ENCODE results near the gene ZBTB11.
"Not testable (repeated sequence)": the region's sequence is repeated elsewhere in the genome, so short reads cannot be mapped to it uniquely, and the experiment has no call there.

The ZBTB11 gene

GRCh38 chr3:101689286-101689685 lies 12.4 kb upstream of the ZBTB11 start:
- H3K4me3 ChIP-seq (ENCODE audit: low read depth in 1 of 5, low read length in 5 of 5), result no peak overlapping the region
- H3K9me3 ChIP-seq (ENCODE audit: control insufficient read depth in 5 of 5, low read length in 5 of 5), result no peaks in the 10 kb centered on the region
- H3K27me3 ChIP-seq (ENCODE audit: control insufficient read depth in 5 of 5, insufficient read depth in 4 of 5, low read length in 5 of 5), result no peaks in the 10 kb centered on the region
- peaks cover 5 to 28% (median 22%) of the 10 kb centered on the region in 5 donors for H3K4me1 ChIP-seq (ENCODE audit: control insufficient read depth in 5 of 5, insufficient read depth in 5 of 5, low read length in 5 of 5)
- H3K27ac ChIP-seq (ENCODE audit: low read depth, low read length), result no peak overlapping the region
- no peak overlapping the region for H3K9ac ChIP-seq (ENCODE audit: low read length in 5 of 5)
- H3K36me3 ChIP-seq (ENCODE audit: control insufficient read depth in 5 of 5, insufficient read depth in 5 of 5, low read length in 5 of 5), result peaks cover 0 to 12% (median 5%) of the 10 kb centered on the region in 5 donors

- Histone ChIP-seq H3K9me3 (ENCODE audit: control insufficient read depth in 5 of 5, low read length in 5 of 5) (no peaks in the 10 kb centered on the region), H3K4me3 (ENCODE audit: low read depth in 1 of 5, low read length in 5 of 5) (peak overlapping the region; percentile 87 to 100 (median 98))
Observed at GRCh38 chr3:101687142-101687931, 10.4 kb upstream of the ZBTB11 start.

GRCh38 chr3:101685870-101686307 lies 9.0 kb upstream of the ZBTB11 start:
- Histone ChIP-seq H3K27ac (ENCODE audit: low read depth, low read length) (peak overlapping the region; percentile 90), H3K4me1 (ENCODE audit: control insufficient read depth in 5 of 5, insufficient read depth in 5 of 5, low read length in 5 of 5) (peaks cover 5 to 35% (median 31%) of the 10 kb centered on the region in 5 donors), H3K9me3 (ENCODE audit: control insufficient read depth in 5 of 5, low read length in 5 of 5) (no peaks in the 10 kb centered on the region), H3K9ac (ENCODE audit: low read length in 5 of 5) (peak overlapping the region; percentile 88 to 100 (median 98)), H3K36me3 (ENCODE audit: control insufficient read depth in 5 of 5, insufficient read depth in 5 of 5, low read length in 5 of 5) (peaks cover 22 to 43% (median 27%) of the 10 kb centered on the region in 5 donors), H3K27me3 (ENCODE audit: control insufficient read depth in 5 of 5, insufficient read depth in 4 of 5, low read length in 5 of 5) (no peaks in the 10 kb centered on the region), H3K4me3 (ENCODE audit: low read depth in 1 of 5, low read length in 5 of 5) (peak overlapping the region; percentile 87 to 100 (median 98))

More at GRCh38 chr3:101687142-101687931, 10.4 kb upstream of the ZBTB11 start:
- Histone ChIP-seq H3K27me3 (ENCODE audit: control insufficient read depth in 5 of 5, insufficient read depth in 4 of 5, low read length in 5 of 5) (no peaks in the 10 kb centered on the region), H3K4me1 (ENCODE audit: control insufficient read depth in 5 of 5, insufficient read depth in 5 of 5, low read length in 5 of 5) (peaks cover 5 to 35% (median 31%) of the 10 kb centered on the region in 5 donors), H3K9ac (ENCODE audit: low read length in 5 of 5) (peak overlapping the region; percentile 42 to 98 (median 62)), H3K27ac (ENCODE audit: low read depth, low read length) (peak overlapping the region; percentile 85), H3K36me3 (ENCODE audit: control insufficient read depth in 5 of 5, insufficient read depth in 5 of 5, low read length in 5 of 5) (peaks cover 10 to 28% (median 16%) of the 10 kb centered on the region in 5 donors)

DNA sequence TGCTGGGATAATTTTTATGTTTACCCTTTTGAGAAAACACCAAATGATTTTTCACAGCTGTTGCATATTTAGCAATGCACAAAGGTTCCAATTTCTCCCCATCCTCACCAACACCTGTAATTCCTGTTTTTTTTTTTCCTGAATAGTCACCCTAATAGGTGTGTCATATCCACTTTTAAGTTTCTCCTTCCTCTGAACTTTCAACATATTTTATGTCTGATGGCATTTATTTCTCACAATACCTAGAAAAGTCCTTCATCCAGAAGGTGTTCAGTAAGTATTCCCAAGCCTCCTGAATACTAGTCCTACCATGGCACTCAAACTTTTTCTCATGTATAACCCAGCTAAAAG lies 8.1 kb upstream of the ZBTB11 start:
- Histone ChIP-seq H3K36me3 (ENCODE audit: control insufficient read depth in 5 of 5, insufficient read depth in 5 of 5, low read length in 5 of 5) (peaks cover 28 to 51% (median 35%) of the 10 kb centered on the region in 5 donors), H3K4me3 (ENCODE audit: low read depth in 1 of 5, low read length in 5 of 5) (peak overlapping the region; percentile 87 to 100 (median 98)), H3K27ac (ENCODE audit: low read depth, low read length) (peak overlapping the region; percentile 90), H3K9me3 (ENCODE audit: control insufficient read depth in 5 of 5, low read length in 5 of 5) (no peaks in the 10 kb centered on the region), H3K27me3 (ENCODE audit: control insufficient read depth in 5 of 5, insufficient read depth in 4 of 5, low read length in 5 of 5) (no peaks in the 10 kb centered on the region), H3K9ac (ENCODE audit: low read length in 5 of 5) (peak overlapping the region; percentile 88 to 100 (median 98)), H3K4me1 (ENCODE audit: control insufficient read depth in 5 of 5, insufficient read depth in 5 of 5, low read length in 5 of 5) (peaks cover 5 to 35% (median 31%) of the 10 kb centered on the region in 5 donors)

GRCh38 chr3:101680466-101680865 lies 3.5 kb upstream of the ZBTB11 start:
- H3K36me3 ChIP-seq (ENCODE audit: control insufficient read depth in 5 of 5, insufficient read depth in 5 of 5, low read length in 5 of 5), result peaks cover 28 to 53% (median 37%) of the 10 kb centered on the region in 5 donors
- H3K4me3 ChIP-seq (ENCODE audit: low read depth in 1 of 5, low read length in 5 of 5), result no peak overlapping the region
- H3K4me1 ChIP-seq (ENCODE audit: control insufficient read depth in 5 of 5, insufficient read depth in 5 of 5, low read length in 5 of 5), result peaks cover 5 to 36% (median 34%) of the 10 kb centered on the region in 5 donors
- H3K27me3 ChIP-seq (ENCODE audit: control insufficient read depth in 5 of 5, insufficient read depth in 4 of 5, low read length in 5 of 5), result no peaks in the 10 kb centered on the region
- no peaks in the 10 kb centered on the region for H3K9me3 ChIP-seq (ENCODE audit: control insufficient read depth in 5 of 5, low read length in 5 of 5)
- H3K9ac ChIP-seq (ENCODE audit: low read length in 5 of 5), result no peak overlapping the region
- H3K27ac ChIP-seq (ENCODE audit: low read depth, low read length), result no peak overlapping the region

GRCh38 chr3:101678837-101679236 lies 1.9 kb upstream of the ZBTB11 start:
- H3K4me3 ChIP-seq (ENCODE audit: low read depth in 1 of 5, low read length in 5 of 5); H3K27me3 ChIP-seq (ENCODE audit: control insufficient read depth in 5 of 5, insufficient read depth in 4 of 5, low read length in 5 of 5); H3K27ac ChIP-seq (ENCODE audit: low read depth, low read length); H3K9ac ChIP-seq (ENCODE audit: low read length in 5 of 5); H3K9me3 ChIP-seq (ENCODE audit: control insufficient read depth in 5 of 5, low read length in 5 of 5): not testable (repeated sequence)
- Histone ChIP-seq H3K4me1 (ENCODE audit: control insufficient read depth in 5 of 5, insufficient read depth in 5 of 5, low read length in 5 of 5) (peaks cover 2 to 26% (median 24%) of the 10 kb centered on the region in 5 donors), H3K36me3 (ENCODE audit: control insufficient read depth in 5 of 5, insufficient read depth in 5 of 5, low read length in 5 of 5) (peaks cover 24 to 41% (median 36%) of the 10 kb centered on the region in 5 donors)

GRCh38 chr3:101677436-101678286 lies 729 bp upstream of the ZBTB11 start:
- H3K27ac ChIP-seq (ENCODE audit: low read depth, low read length), result peak overlapping the region; percentile 99
- no peaks in the 10 kb centered on the region for H3K27me3 ChIP-seq (ENCODE audit: control insufficient read depth in 5 of 5, insufficient read depth in 4 of 5, low read length in 5 of 5)
- peak overlapping the region in 4 of 5 donors; percentile 53 to 77 (median 59) for H3K9ac ChIP-seq (ENCODE audit: low read length in 5 of 5)
- peaks cover 16 to 31% (median 28%) of the 10 kb centered on the region in 5 donors for H3K36me3 ChIP-seq (ENCODE audit: control insufficient read depth in 5 of 5, insufficient read depth in 5 of 5, low read length in 5 of 5)
- H3K9me3 ChIP-seq (ENCODE audit: control insufficient read depth in 5 of 5, low read length in 5 of 5), result no peaks in the 10 kb centered on the region
- H3K4me3 ChIP-seq (ENCODE audit: low read depth in 1 of 5, low read length in 5 of 5), result peak overlapping the region; percentile 33 to 100 (median 97)
- H3K4me1 ChIP-seq (ENCODE audit: control insufficient read depth in 5 of 5, insufficient read depth in 5 of 5, low read length in 5 of 5), result peaks cover 2 to 24% (median 20%) of the 10 kb centered on the region in 5 donors

GRCh38 chr3:101676216-101676764 lies 642 bp downstream of the ZBTB11 start:
- H3K36me3 ChIP-seq (ENCODE audit: control insufficient read depth in 5 of 5, insufficient read depth in 5 of 5, low read length in 5 of 5), result peaks cover 10 to 20% (median 15%) of the 10 kb centered on the region in 5 donors
- H3K4me3 ChIP-seq (ENCODE audit: low read depth in 1 of 5, low read length in 5 of 5), result peak overlapping the region; percentile 80 to 100 (median 97)
- H3K4me1 ChIP-seq (ENCODE audit: control insufficient read depth in 5 of 5, insufficient read depth in 5 of 5, low read length in 5 of 5), result peaks cover 2 to 24% (median 20%) of the 10 kb centered on the region in 5 donors
- H3K9me3 ChIP-seq (ENCODE audit: control insufficient read depth in 5 of 5, low read length in 5 of 5), result no peaks in the 10 kb centered on the region
- H3K9ac ChIP-seq (ENCODE audit: low read length in 5 of 5), result peak overlapping the region; percentile 77 to 99 (median 98)
- peak overlapping the region; percentile 99 for H3K27ac ChIP-seq (ENCODE audit: low read depth, low read length)
- H3K27me3 ChIP-seq (ENCODE audit: control insufficient read depth in 5 of 5, insufficient read depth in 4 of 5, low read length in 5 of 5), result no peaks in the 10 kb centered on the region

DNA sequence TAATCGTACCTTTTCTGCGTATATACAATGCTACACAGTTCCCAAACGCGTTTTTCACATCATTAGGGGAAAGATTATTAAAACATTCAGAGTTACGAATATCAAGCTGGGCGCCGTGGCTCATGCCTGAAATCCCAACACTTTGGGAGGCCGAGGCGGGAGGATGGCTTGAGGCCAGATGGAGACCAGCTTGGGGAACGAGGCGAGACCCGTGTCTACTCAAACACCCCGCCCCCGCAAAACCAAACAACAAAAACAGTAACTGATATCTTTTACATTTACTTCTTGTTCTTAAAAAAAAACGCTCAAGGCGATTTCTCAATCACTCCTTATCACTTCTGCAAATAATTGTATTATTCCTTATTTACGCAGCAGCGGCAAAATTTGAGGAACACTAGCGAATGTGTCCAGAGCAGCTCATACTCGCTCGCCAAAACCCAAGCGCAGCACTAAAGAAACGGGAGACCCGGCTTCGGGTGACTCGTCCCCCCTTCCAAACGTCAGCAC lies 1.2 kb downstream of the ZBTB11 start:
- no peaks in the 10 kb centered on the region for H3K27me3 ChIP-seq (ENCODE audit: control insufficient read depth in 5 of 5, insufficient read depth in 4 of 5, low read length in 5 of 5)
- no peaks in the 10 kb centered on the region for H3K9me3 ChIP-seq (ENCODE audit: control insufficient read depth in 5 of 5, low read length in 5 of 5)
- H3K36me3 ChIP-seq (ENCODE audit: control insufficient read depth in 5 of 5, insufficient read depth in 5 of 5, low read length in 5 of 5), result peaks cover 9 to 20% (median 13%) of the 10 kb centered on the region in 5 donors
- peak overlapping the region; percentile 80 to 100 (median 97) for H3K4me3 ChIP-seq (ENCODE audit: low read depth in 1 of 5, low read length in 5 of 5)
- peak overlapping the region; percentile 38 to 99 (median 76) for H3K9ac ChIP-seq (ENCODE audit: low read length in 5 of 5)
- peaks cover 2 to 24% (median 20%) of the 10 kb centered on the region in 5 donors for H3K4me1 ChIP-seq (ENCODE audit: control insufficient read depth in 5 of 5, insufficient read depth in 5 of 5, low read length in 5 of 5)
- peak overlapping the region; percentile 99 for H3K27ac ChIP-seq (ENCODE audit: low read depth, low read length)
